ENCODE data around the gene EXOSC2.

EXOSC2 gene

GRCh38 chr9:130743656-130744055 is 50.1 kb downstream of the EXOSC2 start:
- no peak for DNase-seq (ENCODE audit: low read depth)
- H3K4me3 ChIP-seq (ENCODE audit: low read length): no peak overlapping the region
- TF ChIP-seq CTCF (conservative IDR thresholded peaks at IDR 0.05; ENCODE audit: low read length): no peak

- TF ChIP-seq CTCF (conservative IDR thresholded peaks at IDR 0.05; ENCODE audit: low read length): no peak
- H3K4me3 ChIP-seq (ENCODE audit: low read length): no peak overlapping the region
- DNase-seq (ENCODE audit: low read depth): no peak
These were observed 51.7 kb downstream of the EXOSC2 start for GRCh38 chr9:130745210-130745800.

GRCh38 chr9:130745829-130746228 is 52.2 kb downstream of the EXOSC2 start:
- DNase-seq (ENCODE audit: low read depth): no peak
- TF ChIP-seq CTCF (conservative IDR thresholded peaks at IDR 0.05; ENCODE audit: low read length): no peak
- H3K4me3 ChIP-seq (ENCODE audit: low read length): no peak overlapping the region

- H3K4me3 ChIP-seq (ENCODE audit: low read length): no peak overlapping the region
- TF ChIP-seq CTCF (conservative IDR thresholded peaks at IDR 0.05; ENCODE audit: low read length): no peak
- DNase-seq (ENCODE audit: low read depth): no peak
These were observed 53.0 kb downstream of the EXOSC2 start for GRCh38 chr9:130746434-130747212.

- DNase-seq (ENCODE audit: low read depth): no peak
These were observed 58.2 kb downstream of the EXOSC2 start for GRCh38 chr9:130751631-130752355.

More at GRCh38 chr9:130751631-130752355, 58.2 kb downstream of the EXOSC2 start:
- no peak for TF ChIP-seq CTCF (conservative IDR thresholded peaks at IDR 0.05; ENCODE audit: low read length)
- no peak overlapping the region for H3K4me3 ChIP-seq (ENCODE audit: low read length)
